ENCODE data around the gene HDAC11.

The HDAC11 gene

GRCh38 chr3:13544293-13544831 is 64.3 kb downstream of the HDAC11 start:
- peak; percentile 63 for DNase-seq (ENCODE audit: low spot score)

GRCh38 chr3:13544951-13545651 is 65.0 kb downstream of the HDAC11 start:
- no peak for DNase-seq (ENCODE audit: low spot score)

- DNase-seq (ENCODE audit: low spot score), result no peak
Observed at GRCh38 chr3:13545952-13546454, 65.9 kb downstream of the HDAC11 start.

DNA sequence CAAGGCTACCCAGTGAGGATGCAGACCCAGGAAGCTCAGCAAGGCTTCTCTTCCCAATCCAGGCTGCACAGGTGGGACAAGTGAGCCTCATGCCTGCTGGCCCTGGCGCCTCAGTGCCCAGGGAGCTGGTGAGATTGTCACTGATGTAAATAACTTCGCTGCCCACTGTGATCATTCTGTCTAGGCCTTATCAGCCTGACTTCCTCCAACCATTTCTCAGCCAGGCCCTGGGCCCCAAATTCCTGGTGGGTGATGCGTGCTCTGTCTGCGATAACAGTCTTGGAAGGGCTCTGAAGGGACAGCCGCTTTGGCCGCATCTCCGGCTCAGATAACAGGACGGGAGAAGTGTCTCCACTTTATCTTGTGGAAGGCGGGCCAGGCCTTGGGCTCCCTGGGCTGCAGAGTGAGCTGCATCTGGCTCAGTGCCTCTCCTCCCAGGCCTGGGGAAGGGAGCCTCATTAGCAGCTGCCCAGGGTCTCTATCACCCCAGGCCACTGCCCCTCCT is 66.6 kb downstream of the HDAC11 start:
- no peak for DNase-seq (ENCODE audit: low spot score)

DNA sequence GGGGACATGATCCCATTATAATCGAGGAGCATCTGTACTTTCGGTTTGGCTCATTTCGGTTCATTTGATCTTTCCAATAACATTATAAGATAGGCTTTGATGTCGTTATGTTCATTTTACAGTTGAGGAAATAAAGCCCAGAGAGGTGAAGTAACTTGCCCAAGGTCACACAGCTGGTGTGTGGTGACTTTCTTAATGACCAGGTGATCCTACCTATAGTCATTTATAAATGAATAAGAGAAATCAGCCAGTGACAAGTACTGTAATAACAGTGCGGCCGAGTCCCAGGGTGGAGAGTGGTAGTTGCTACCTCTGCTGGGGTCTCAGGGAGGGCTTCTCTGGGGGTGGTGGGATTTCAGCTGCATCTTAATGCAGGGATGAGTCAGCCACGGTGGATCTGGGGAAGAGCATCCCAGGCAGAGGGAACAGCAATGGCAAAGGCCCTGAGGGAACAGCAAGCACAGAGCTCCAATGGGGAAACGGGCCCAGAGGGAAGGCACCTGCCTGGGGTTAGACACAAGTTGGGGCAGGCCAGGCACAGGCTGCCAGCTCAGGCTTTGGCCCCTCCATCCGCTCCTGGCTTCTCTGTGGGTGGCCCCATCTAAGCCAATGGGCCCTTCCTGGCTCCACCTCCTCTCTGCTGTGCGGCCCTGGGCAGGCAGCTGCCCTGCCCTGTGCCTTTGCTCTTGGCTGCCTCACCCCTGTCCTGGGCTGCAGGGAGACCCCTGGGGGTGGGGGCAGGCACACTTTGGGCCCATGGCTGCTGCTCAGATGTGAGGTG is 67.7 kb downstream of the HDAC11 start:
- DNase-seq (ENCODE audit: low spot score), result no peak

DNA sequence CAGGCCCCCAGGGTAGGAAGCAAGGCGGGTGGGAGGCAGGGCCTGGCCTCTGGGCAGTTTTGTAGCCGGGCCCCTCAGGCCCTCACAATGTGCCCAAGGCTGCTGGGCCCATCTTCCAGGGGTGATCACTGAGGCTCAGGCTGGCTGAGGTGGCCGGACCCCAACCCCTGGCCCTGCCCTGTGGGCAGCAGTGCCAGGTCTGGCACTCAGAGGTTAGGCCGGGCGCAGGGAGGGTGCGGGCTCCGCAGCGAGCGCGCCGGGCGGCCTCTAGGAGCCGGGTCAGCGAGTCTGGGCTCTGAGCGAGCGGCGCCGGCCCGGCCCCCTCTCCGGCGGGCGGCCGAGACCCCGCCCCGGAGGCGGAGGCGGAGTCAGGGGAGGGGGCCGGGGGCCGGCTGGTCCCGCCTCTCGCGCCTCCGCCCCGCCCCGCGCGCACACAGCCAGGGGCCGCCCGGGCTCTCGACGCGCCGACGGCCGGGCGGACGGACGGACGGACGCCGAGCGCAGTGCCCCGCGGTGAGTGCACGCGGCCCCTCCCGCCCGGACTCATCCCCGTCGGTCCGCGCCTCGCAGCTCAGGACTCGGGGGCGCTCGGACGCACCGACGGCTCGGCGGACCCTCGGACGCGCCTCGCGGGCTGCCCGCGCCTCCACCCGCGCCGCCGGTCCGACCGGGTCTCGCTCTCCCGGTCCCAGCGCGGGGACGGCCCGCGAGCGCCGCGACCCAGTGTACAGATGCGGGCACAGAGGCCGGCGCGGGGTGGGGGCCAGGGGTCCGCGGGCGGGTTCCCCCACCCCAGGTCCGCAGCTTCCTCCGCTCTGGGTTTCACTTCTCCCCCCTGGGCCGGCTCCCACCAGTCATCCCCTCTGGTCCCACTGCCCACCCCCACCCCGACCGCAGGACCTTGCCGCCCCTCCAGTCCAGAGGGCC is 68.9 kb downstream of the HDAC11 start, which contains the start of gene FBLN2:
Gene FBLN2 (plus strand): TSS at position 430 of the 927 bp plus-strand sequence. CDS start 21,231 bp downstream, outside the sequence.
- no peak for DNase-seq (ENCODE audit: low spot score)

GRCh38 chr3:13549623-13550422 is 69.7 kb downstream of the HDAC11 start:
- no peak for DNase-seq (ENCODE audit: low spot score)

DNA sequence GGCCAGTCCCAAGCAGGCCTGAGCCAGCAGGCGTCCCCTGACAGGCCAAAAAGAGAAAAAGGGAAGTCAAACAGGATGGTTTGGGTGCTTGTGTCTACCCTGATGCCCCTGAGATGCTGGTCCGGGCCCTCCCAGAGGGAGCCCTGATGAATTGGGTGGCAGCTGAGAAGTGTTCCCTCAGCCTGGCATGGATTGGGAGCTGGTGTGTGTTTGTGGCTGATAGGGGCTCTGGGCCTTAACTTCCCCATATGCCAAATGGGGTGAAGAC is 70.3 kb downstream of the HDAC11 start:
- DNase-seq (ENCODE audit: low spot score), result no peak

DNA sequence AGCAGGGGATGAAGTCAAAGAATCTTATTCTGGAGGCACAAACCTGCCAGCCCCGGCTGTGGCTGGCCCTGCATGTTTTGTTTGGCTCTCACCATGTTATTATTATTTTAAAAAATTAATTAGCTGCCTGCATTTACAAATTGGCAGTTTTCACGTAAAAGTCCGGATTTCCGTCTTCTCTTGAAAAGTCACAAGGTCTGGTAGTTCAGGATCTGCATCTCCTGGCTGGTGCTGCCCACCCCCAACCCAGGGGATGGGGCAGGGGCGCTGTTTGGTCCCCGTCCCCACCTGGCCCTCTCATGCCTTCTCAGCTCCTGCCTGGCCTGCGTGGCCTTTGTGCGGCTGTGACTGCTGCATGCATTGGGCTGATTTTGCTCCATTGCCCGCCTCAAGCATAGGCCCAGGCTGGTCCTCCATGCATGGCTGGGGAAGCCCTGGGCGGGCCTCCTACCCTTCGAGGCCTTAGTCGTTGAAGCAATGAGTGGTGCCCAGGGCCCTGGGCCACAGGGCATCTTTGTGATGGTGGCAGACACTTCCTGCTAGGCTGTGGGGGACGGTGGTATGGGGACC is 70.8 kb downstream of the HDAC11 start:
- DNase-seq (ENCODE audit: low spot score), result no peak

DNA sequence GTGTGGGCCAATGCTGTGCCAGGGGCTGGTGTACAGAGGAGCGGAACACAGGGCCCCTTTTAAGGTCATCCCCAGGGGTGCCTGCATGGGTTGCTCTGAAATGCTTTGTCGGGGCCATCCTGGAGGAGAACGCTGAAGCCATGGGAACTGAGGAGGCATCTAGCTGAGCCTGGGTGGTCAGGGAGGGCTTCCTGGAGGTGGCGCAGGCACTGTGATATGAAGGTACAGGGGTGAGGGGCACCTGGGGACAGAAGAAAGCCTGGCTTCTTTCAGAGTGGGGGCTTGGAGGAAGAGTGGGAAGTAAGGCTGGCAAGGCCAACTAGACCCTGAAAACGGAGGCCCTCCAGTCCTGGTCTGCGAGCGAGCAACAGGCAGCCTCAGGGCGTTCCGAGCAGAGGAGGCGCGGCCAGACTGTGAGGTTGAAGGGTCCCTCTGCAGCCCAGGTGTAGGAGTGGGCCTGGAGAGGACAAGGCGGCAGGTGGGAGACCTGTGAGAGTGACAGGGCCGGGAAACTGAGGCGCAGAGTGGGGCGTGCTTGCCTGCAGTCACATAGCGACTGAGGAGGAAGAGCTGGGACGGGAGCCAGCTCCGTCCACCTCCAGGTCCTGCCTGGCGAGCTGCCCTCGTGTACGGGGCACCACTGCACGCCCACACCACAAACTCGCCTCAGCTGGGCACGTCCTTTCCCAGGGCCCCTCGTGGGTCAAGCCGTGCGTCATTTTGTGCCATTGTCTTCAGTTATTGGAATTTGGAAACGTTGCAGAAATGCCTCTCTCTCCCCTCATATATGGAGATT is 72.9 kb downstream of the HDAC11 start:
- no peak for DNase-seq (ENCODE audit: low spot score)

DNA sequence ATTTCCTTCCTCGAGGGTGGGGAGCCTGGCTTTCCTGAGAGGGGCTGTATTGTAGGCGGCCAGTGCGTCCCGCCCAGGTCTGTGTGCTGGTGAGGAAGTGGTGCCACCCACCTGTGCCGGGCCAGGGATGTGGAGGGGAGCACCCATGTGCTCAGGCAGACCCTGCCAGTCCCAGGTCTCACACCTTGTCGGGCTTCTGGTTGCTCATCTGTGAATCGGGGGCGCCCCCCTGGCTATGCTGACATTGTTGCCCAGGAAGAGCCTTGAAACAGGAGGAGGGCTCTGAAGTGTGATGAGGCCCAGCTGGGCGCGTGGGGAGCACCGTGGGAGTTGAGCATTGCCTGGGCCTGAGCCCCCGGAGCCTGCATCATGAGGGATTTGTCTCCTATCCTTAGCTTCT is 73.6 kb downstream of the HDAC11 start:
- DNase-seq (ENCODE audit: low spot score), result no peak

DNA sequence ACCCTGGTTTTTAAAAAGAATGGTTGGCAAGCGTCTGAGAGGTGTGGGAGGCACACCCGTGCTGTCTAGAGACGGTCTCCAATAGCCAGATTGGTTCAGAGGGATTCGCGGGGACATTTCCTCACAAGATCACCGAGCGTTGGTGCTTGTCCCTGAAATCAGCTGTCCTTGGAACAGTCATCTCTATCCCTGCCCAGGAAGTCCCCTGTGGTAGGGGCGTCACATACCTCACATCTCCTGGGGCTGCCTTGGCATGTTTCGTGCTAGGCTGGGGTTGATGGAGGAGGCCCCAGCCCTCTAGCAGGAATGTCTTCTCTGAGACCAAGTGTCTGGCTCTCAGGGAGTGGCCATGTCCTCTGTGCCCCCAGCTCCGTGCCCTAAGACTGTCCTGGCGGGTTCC is 75.6 kb downstream of the HDAC11 start:
- DNase-seq (ENCODE audit: low spot score), result no peak
